Right cardiac atrium (tissue), 5 donors: ENCODE results near the gene RESF1. TPM values are rescaled to one million over a fixed set of nuclear protein-coding genes. Genes with fewer than 3 reads are reported as not detected.

ENCODE experiments used
- ATAC-seq, 2 donors: fragments of 200-7000 bp; cut with Tn5 transposase; one replicate each; pipeline versions ENCODE4 v1.8.0 to v1.9.1; 2020; ENCODE audit warnings: moderate library complexity in 2 of 2, mild to moderate bottlenecking in 1 of 2
- DNase-seq, 3 donors: peaks; one replicate each; pipeline ENCODE4 v3.0.0-alpha.2; 2020
- H3K27ac ChIP-seq: one replicate; pipeline ENCODE4 v1.5.1; 2013; ENCODE audit warnings: mild to moderate bottlenecking, low read length, control low read depth, moderate library complexity
- H3K27me3 ChIP-seq: one replicate; pipeline ENCODE4 v1.6.1; 2013; ENCODE audit not compliant: control insufficient read depth, insufficient read depth
- H3K4me1 ChIP-seq: one replicate; pipeline ENCODE4 v1.6.1; 2013; ENCODE audit warnings: low read length; ENCODE audit not compliant: control insufficient read depth, insufficient read depth
- H3K4me3 ChIP-seq: one replicate; pipeline ENCODE4 v1.5.1; 2013; ENCODE audit warnings: low read length, control low read depth
- H3K9me3 ChIP-seq: one replicate; pipeline ENCODE4 v1.6.1; 2013; ENCODE audit warnings: low read length; ENCODE audit not compliant: control insufficient read depth
- WGBS: extraction: QIAGEN DNeasy Blood & Tissue Kit; methylation state at CpG from one replicate; pipeline ENCODE4 v1.1.7; 2013; 5-methylcytosine and 5-hydroxymethylcytosine counted together
- intact Hi-C, 4 donors: fragments of 100-400 bp; cut with DNase I; formaldehyde crosslinking; loops; one replicate each; pipeline versions ENCODE4 v1.11.0 to v1.14.0; 2022 to 2023
- polyA plus RNA-seq: library from polyadenylated mRNA; stranded (reverse); fragments of 200-250 nt; gene quantifications from one replicate; pipeline ENCODE4 v1.2.3, GENCODE V29; 2013
- total RNA-seq, 4 donors: library from RNA; stranded (reverse); fragmentation: NEBNext Ultra II Directional; extraction: Animal tissue kit (Norgen Biotek cat#: 25700); gene quantifications; one replicate each; pipeline ENCODE4 v1.2.1, GENCODE V29; 2021
- donor health status: healthy with polysubstance abuse.
- donor health status: DM: no; HTN: yes; CAD: no.
- donor health status: DM: no; HTN: no; CAD: no.
- donor health status: DM: no; HTN: yes; CAD: no; lungs with severe emphysema.
- donor health status: DM: yes; HTN: yes; CAD: no.

RESF1 gene
- total and polyA plus RNA-seq, 5 donors, result 16.8 to 22.4 (median 19.4) TPM

GRCh38 chr12:31964280-31964679, 5.1 kb downstream of the RESF1 start:
- no peak for DNase-seq
- intact Hi-C loops, result no loop called here
- Histone ChIP-seq H3K27me3 (no peaks in the 10 kb centered on the region), H3K27ac (no peak overlapping the region), H3K4me3 (no peak overlapping the region), H3K4me1 (peaks cover 9% of the 10 kb centered on the region), H3K9me3 (no peaks in the 10 kb centered on the region)
- no peak for ATAC-seq
- 99% methylated on average over 3 of the region's 3 CpGs for WGBS

DNA sequence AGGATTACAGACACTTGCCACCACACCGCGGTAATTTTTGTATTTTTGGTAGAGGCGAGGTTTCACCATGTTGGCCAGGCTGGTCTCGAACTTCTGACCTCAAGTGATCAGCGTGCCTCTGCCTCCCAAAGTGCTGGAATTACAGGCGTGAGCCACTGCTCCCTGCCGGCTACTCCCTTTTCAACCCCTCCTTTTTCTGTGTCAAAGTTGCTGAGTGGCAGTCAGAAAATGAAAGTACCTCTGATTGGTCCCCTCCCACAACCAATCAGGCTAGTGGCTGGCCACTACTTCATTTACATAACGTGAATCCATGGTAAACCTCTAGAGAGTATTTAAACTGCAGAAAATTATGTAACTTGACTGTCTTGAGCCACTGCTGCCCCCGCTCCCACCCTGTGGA, 5.9 kb downstream of the RESF1 start:
- Histone ChIP-seq H3K27me3 (no peaks in the 10 kb centered on the region), H3K4me1 (peaks cover 9% of the 10 kb centered on the region), H3K9me3 (no peaks in the 10 kb centered on the region), H3K27ac (no peak overlapping the region), H3K4me3 (no peak overlapping the region)
- DNase-seq (no peak), ATAC-seq (no peak)
- intact Hi-C loops, result no loop called here
- 91% methylated on average over 9 of the region's 9 CpGs for WGBS

- peak; percentile 60 to 61 for ATAC-seq
- no peak overlapping the region for H3K4me3 ChIP-seq
- peak overlapping the region; percentile 75 for H3K27ac ChIP-seq
- DNase-seq, result no peak
- 50% methylated on average over 5 of the region's 5 CpGs for WGBS
- no peaks in the 10 kb centered on the region for H3K9me3 ChIP-seq
- no peaks in the 10 kb centered on the region for H3K27me3 ChIP-seq
- H3K4me1 ChIP-seq, result peaks cover 7% of the 10 kb centered on the region
- intact Hi-C loops, result no loop called here
Measured at GRCh38 chr12:31966558-31967205, 7.5 kb downstream of the RESF1 start.

DNA sequence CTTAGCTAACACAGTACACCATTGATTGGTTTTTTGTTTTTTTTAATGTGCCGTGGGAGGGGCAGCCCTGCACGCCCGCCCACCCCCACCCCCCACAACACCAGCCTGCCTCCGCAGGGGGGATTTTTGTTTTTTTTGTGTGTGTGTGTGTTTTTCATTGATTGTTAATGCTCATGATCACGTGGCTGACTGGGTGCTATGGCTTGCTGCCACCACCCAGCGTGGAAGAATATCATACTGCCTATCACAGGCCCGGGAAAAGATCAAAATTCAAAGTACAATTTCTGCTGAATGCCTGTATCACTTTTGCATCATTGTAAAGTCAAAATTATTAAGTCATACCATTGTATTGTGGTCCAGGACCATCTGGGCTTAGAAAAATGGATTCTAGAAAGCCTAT, 8.3 kb downstream of the RESF1 start:
- ATAC-seq (no peak), DNase-seq (no peak)
- 79% methylated on average over 7 of the region's 7 CpGs for WGBS
- Histone ChIP-seq H3K27ac (no peak overlapping the region), H3K9me3 (no peaks in the 10 kb centered on the region), H3K4me1 (peaks cover 7% of the 10 kb centered on the region), H3K4me3 (no peak overlapping the region), H3K27me3 (no peaks in the 10 kb centered on the region)
- intact Hi-C loops, result no loop called here

GRCh38 chr12:31970199-31970598, 11.0 kb downstream of the RESF1 start:
- peaks cover 5% of the 10 kb centered on the region for H3K4me1 ChIP-seq
- intact Hi-C loops, result no loop called here
- no peak overlapping the region for H3K4me3 ChIP-seq
- no peak overlapping the region for H3K27ac ChIP-seq
- no peaks in the 10 kb centered on the region for H3K9me3 ChIP-seq
- no peak for DNase-seq
- no peaks in the 10 kb centered on the region for H3K27me3 ChIP-seq
- ATAC-seq, result no peak

DNA sequence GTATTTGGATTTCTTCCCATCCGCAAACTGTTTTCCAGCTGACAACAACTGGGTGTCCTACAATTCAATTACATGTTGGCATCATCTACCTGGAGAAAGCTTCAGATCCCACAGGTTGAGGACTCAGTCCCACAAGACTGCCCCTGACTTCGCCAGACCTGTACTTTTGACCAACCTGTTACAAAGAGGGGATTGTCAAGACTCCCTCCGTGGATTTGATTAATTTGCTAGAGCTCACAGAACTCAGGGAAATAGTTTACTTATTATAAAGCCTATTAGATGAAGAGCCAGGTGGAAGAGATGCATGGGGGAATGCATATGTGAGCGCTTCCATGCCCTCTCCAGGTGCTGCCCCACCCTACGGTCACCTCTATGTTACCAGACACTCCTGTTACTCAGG, 14.6 kb downstream of the RESF1 start:
- intact Hi-C loops, result no loop called here

DNA sequence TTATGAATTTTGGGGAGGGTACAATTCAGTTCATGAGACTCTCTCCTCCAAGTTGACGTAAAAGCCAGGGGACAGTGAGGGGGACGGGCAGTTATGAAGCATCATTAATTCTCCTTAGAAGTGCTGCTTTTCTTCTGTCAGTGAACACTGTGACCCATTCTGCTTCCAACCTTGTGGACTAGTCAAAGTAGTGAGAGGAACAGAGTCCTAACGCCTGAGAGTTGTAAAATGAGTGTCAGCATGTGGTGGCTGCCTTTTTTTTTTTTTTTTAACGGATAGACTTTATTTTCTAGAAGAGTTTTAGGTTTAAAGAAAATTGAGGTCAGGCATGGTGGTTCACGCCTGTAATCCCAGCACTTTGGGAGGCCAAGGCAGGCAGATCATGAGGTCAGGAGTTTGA, 15.5 kb downstream of the RESF1 start:
- Histone ChIP-seq H3K4me1 (no peaks in the 10 kb centered on the region), H3K27ac (no peak overlapping the region), H3K9me3 (no peaks in the 10 kb centered on the region), H3K27me3 (no peaks in the 10 kb centered on the region), H3K4me3 (no peak overlapping the region)
- ATAC-seq (no peak), DNase-seq (no peak)
- WGBS, result 90% methylated on average over 5 of the region's 5 CpGs
- intact Hi-C loops, result no loop called here

More for the DNA sequence above, 14.6 kb downstream of the RESF1 start:
- ATAC-seq, result no peak
- H3K27me3 ChIP-seq, result no peaks in the 10 kb centered on the region
- no peak overlapping the region for H3K27ac ChIP-seq
- no peaks in the 10 kb centered on the region for H3K9me3 ChIP-seq
- 99% methylated on average over 5 of the region's 5 CpGs for WGBS
- H3K4me3 ChIP-seq, result no peak overlapping the region
- no peaks in the 10 kb centered on the region for H3K4me1 ChIP-seq
- DNase-seq, result no peak

DNA sequence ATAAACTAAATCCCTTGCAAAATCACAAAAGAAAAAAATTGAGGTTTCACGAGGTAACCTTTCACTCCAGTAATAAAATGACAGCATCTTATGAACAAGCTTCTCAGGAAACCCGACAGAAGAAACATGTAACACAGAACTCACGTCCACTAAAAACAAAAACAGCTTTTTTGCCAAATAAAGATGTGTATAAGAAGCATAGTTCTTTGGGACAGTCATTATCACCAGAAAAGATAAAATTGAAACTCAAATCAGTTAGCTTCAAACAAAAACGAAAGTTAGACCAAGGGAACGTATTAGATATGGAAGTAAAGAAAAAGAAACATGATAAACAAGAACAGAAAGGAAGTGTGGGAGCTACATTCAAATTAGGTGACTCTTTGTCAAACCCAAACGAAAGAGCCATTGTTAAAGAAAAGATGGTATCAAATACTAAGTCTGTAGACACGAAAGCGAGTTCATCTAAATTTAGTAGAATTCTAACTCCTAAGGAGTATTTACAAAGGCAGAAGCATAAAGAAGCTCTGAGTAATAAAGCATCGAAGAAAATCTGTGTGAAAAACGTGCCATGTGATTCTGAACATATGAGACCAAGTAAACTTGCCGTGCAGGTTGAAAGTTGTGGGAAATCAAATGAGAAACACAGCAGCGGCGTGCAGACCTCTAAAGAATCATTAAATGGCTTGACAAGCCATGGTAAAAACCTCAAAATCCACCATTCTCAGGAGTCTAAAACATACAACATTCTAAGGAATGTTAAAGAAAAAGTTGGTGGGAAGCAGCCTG, 25.8 kb downstream of the RESF1 start:
- peaks cover 2% of the 10 kb centered on the region for H3K9me3 ChIP-seq
- peaks cover 1% of the 10 kb centered on the region for H3K4me1 ChIP-seq
- intact Hi-C loops, result no loop called here
- H3K4me3 ChIP-seq, result no peak overlapping the region
- WGBS, result 96% methylated on average over 13 of the region's 13 CpGs
- no peak overlapping the region for H3K27ac ChIP-seq
- no peak for ATAC-seq
- DNase-seq, result no peak
- no peaks in the 10 kb centered on the region for H3K27me3 ChIP-seq

DNA sequence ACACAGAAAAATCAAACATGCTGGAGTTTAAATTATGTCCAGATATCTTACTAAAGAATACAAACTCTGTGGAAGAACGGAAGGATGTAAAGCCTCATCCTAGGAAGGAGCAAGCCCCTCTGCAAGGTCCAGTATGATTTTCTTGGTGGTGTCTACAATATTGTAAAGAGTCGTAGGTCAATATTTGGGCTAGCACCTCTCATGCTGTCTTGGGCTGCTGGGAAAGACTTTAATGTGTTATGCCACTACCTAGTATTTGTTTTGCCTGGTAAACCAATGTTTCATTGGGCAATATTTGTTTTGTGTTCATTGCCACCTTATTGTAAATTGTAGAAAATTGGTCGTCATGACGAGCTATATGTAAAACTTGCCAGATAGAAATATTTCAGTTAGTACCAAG, 26.6 kb downstream of the RESF1 start:
- 95% methylated on average over 4 of the region's 4 CpGs for WGBS
- DNase-seq (no peak), ATAC-seq (no peak)
- H3K27me3 ChIP-seq, result no peaks in the 10 kb centered on the region
- no peak overlapping the region for H3K27ac ChIP-seq
- H3K9me3 ChIP-seq, result peaks cover 2% of the 10 kb centered on the region
- H3K4me1 ChIP-seq, result peaks cover 1% of the 10 kb centered on the region
- intact Hi-C loops, result no loop called here
- H3K4me3 ChIP-seq, result no peak overlapping the region

- Histone ChIP-seq H3K4me3 (no peak overlapping the region), H3K4me1 (peaks cover 1% of the 10 kb centered on the region), H3K27me3 (no peaks in the 10 kb centered on the region), H3K27ac (no peak overlapping the region), H3K9me3 (no peaks in the 10 kb centered on the region)
- WGBS, result 79% methylated on average over 15 of the region's 15 CpGs
- DNase-seq (no peak), ATAC-seq (no peak)
- intact Hi-C loops, result no loop called here
Measured at GRCh38 chr12:31989571-31990362, 30.6 kb downstream of the RESF1 start.

DNA sequence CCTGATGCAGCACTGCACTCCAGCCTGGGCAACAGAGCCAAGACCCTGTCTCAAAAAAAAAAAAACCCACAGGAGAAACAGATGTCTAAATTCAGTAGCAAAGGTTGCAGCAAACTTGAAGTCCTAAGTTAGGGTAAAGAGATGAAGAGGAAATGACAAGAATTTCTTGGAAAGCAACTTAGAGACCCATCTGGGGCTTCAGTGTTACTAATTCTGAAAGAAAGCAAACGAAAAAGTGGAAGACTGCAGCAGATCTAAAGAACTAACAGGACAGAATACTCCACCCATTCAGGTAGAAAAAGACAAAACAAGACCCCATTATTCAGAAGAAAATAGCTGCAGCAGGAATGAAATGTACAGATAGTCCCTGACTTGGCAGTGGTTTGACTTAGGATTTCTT, 31.9 kb downstream of the RESF1 start:
- H3K9me3 ChIP-seq, result no peaks in the 10 kb centered on the region
- no peak overlapping the region for H3K4me3 ChIP-seq
- H3K27me3 ChIP-seq, result no peaks in the 10 kb centered on the region
- H3K27ac ChIP-seq, result no peak overlapping the region
- H3K4me1 ChIP-seq, result peaks cover 1% of the 10 kb centered on the region
- no peak for DNase-seq
- 78% methylated on average over 1 of the region's 1 CpG for WGBS
- intact Hi-C loops, result no loop called here
- ATAC-seq, result no peak
